ENCODE data around the gene LRIF1.

DNA sequence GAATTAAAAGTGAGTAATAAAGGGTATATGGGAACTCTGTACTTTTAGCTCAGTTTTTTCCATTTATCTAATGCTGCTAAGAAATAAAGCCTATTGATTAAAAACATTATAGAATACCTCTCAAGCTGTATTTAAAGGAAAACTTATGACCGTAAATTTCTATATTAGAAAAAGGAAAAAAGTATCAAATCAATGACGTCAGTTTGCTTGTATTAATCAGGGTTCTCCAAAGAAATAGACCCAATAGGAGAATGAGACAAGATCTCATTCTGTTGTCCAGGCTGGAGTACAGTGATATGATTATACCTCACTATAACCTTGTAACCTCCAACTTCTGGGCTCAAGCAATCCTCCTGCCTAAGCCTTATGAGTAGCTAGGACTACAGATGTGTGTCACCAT is 15.4 kb upstream of the LRIF1 start:
- TF ChIP-seq, protein P1, sequence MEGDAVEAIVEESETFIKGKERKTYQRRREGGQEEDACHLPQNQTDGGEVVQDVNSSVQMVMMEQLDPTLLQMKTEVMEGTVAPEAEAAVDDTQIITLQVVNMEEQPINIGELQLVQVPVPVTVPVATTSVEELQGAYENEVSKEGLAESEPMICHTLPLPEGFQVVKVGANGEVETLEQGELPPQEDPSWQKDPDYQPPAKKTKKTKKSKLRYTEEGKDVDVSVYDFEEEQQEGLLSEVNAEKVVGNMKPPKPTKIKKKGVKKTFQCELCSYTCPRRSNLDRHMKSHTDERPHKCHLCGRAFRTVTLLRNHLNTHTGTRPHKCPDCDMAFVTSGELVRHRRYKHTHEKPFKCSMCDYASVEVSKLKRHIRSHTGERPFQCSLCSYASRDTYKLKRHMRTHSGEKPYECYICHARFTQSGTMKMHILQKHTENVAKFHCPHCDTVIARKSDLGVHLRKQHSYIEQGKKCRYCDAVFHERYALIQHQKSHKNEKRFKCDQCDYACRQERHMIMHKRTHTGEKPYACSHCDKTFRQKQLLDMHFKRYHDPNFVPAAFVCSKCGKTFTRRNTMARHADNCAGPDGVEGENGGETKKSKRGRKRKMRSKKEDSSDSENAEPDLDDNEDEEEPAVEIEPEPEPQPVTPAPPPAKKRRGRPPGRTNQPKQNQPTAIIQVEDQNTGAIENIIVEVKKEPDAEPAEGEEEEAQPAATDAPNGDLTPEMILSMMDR (IDR thresholded peaks at IDR 0.05; ENCODE audit: insufficient read depth, low read length, poor library complexity, severe bottlenecking), result no peak
- TF ChIP-seq EZH2phosphoT487 (conservative IDR thresholded peaks at IDR 0.05; ENCODE audit: low read length), result no peak
